ENCODE results near the gene RRAD.
"Not testable (repeated sequence)": the region's sequence is repeated elsewhere in the genome, so short reads cannot be mapped to it uniquely, and the experiment has no call there.

The RRAD gene

GRCh38 chr16:66950971-66951790 lies 25.8 kb upstream of the RRAD start:
- DNase-seq (ENCODE audit: low read depth in 2 of 2), result no peak

GRCh38 chr16:66950437-66950836 lies 25.1 kb upstream of the RRAD start:
- DNase-seq (ENCODE audit: low read depth in 2 of 2), result no peak

GRCh38 chr16:66949472-66949871 lies 24.1 kb upstream of the RRAD start:
- no peak for DNase-seq (ENCODE audit: low read depth in 2 of 2)

GRCh38 chr16:66948837-66949225 lies 23.5 kb upstream of the RRAD start:
- DNase-seq (ENCODE audit: low read depth in 2 of 2), result no peak

- no peak for DNase-seq (ENCODE audit: low read depth in 2 of 2)
Measured at GRCh38 chr16:66948134-66948836, 22.9 kb upstream of the RRAD start.

- DNase-seq (ENCODE audit: low read depth in 2 of 2), result peak; percentile 63 to 67
Measured at GRCh38 chr16:66947302-66948065, 22.1 kb upstream of the RRAD start.

- DNase-seq (ENCODE audit: low read depth in 2 of 2), result no peak
Measured at GRCh38 chr16:66946974-66947301, 21.6 kb upstream of the RRAD start.

GRCh38 chr16:66946541-66946940 lies 21.2 kb upstream of the RRAD start:
- no peak for DNase-seq (ENCODE audit: low read depth in 2 of 2)

- no peak for DNase-seq (ENCODE audit: low read depth in 2 of 2)
Measured at GRCh38 chr16:66945939-66946338, 20.6 kb upstream of the RRAD start.

GRCh38 chr16:66944971-66945370 lies 19.6 kb upstream of the RRAD start:
- not testable (repeated sequence) for DNase-seq (ENCODE audit: low read depth in 2 of 2)

- no peak for DNase-seq (ENCODE audit: low read depth in 2 of 2)
Measured at GRCh38 chr16:66944054-66944441, 18.7 kb upstream of the RRAD start.

GRCh38 chr16:66943426-66944053 lies 18.2 kb upstream of the RRAD start:
- DNase-seq (ENCODE audit: low read depth in 2 of 2), result no peak

- DNase-seq (ENCODE audit: low read depth in 2 of 2), result no peak
Measured at GRCh38 chr16:66942981-66943380, 17.6 kb upstream of the RRAD start.

GRCh38 chr16:66940236-66940635 lies 14.9 kb upstream of the RRAD start:
- DNase-seq (ENCODE audit: low read depth in 2 of 2), result no peak

- no peak for DNase-seq (ENCODE audit: low read depth in 2 of 2)
Measured at GRCh38 chr16:66939366-66939765, 14.0 kb upstream of the RRAD start.

GRCh38 chr16:66937725-66938337 lies 12.5 kb upstream of the RRAD start:
- DNase-seq (ENCODE audit: low read depth in 2 of 2), result no peak

GRCh38 chr16:66936889-66937554 lies 11.7 kb upstream of the RRAD start:
- DNase-seq (ENCODE audit: low read depth in 2 of 2), result no peak

- no peak for DNase-seq (ENCODE audit: low read depth in 2 of 2)
Measured at GRCh38 chr16:66936462-66936861, 11.1 kb upstream of the RRAD start.

GRCh38 chr16:66935314-66936011 lies 10.1 kb upstream of the RRAD start, which contains the start of gene CES2:
Gene CES2, plus strand, starts transcription at chr16:66935516. Its CDS starts 120 bp downstream, at chr16:66935636.
- DNase-seq (ENCODE audit: low read depth in 2 of 2), result no peak

GRCh38 chr16:66934839-66935313 lies 9.5 kb upstream of the RRAD start:
- DNase-seq (ENCODE audit: low read depth in 2 of 2), result not testable (repeated sequence)

Data from stimulated activated CD8-positive, alpha-beta memory T cell treated with anti-CD3 and anti-CD28 coated beads, Interleukin-7, amount 100 ng/mL, for 1 hour (primary cell).